Fibroblast of mammary gland (primary cell): ENCODE results near the gene MGAT5B.

ENCODE experiments used
- DNase-seq: peaks from one replicate; pipeline ENCODE4 v3.0.0-alpha.2; 2010; ENCODE audit warnings: low read depth
- H3K4me3 ChIP-seq: 2 replicates; pipeline ENCODE4 v1.5.1; 2011; ENCODE audit warnings: low read depth, mild to moderate bottlenecking, low read length, moderate library complexity; ENCODE audit not compliant: control insufficient read depth
- TF ChIP-seq, protein P1 (sequence below): conservative IDR thresholded peaks from 2 replicates; pipeline ENCODE4 v1.5.1; 2011; ENCODE audit warnings: low read depth, low read length, inconsistent platforms; ENCODE audit not compliant: control insufficient read depth, insufficient read depth

The MGAT5B gene

DNA sequence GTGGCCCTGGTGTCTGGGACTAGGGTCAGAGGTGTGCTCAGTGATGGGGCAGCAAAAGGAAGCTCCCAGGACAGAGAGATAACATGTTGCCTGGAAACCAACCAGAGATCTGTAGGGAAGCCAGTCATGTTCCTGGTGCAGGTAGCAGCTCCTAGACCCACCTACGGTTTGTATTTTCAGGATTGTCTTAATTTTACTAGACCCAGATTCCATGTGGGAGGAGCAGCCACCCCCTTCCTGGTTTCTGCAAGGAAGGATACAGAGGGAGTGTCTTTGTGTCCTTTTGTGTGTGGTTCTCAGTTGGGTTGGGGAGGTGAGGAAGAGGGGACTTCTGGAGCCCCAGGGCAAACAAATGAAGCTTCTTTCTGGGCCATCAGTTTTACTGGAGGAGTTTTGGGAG lies 53.9 kb downstream of the MGAT5B start:
- TF ChIP-seq, protein P1, sequence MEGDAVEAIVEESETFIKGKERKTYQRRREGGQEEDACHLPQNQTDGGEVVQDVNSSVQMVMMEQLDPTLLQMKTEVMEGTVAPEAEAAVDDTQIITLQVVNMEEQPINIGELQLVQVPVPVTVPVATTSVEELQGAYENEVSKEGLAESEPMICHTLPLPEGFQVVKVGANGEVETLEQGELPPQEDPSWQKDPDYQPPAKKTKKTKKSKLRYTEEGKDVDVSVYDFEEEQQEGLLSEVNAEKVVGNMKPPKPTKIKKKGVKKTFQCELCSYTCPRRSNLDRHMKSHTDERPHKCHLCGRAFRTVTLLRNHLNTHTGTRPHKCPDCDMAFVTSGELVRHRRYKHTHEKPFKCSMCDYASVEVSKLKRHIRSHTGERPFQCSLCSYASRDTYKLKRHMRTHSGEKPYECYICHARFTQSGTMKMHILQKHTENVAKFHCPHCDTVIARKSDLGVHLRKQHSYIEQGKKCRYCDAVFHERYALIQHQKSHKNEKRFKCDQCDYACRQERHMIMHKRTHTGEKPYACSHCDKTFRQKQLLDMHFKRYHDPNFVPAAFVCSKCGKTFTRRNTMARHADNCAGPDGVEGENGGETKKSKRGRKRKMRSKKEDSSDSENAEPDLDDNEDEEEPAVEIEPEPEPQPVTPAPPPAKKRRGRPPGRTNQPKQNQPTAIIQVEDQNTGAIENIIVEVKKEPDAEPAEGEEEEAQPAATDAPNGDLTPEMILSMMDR = no peak
- DNase-seq = no peak
- no peak overlapping the region for H3K4me3 ChIP-seq

GRCh38 chr17:76922967-76923366 lies 54.8 kb downstream of the MGAT5B start:
- TF ChIP-seq, protein P1 = no peak
- H3K4me3 ChIP-seq = no peak overlapping the region
- DNase-seq = no peak

DNA sequence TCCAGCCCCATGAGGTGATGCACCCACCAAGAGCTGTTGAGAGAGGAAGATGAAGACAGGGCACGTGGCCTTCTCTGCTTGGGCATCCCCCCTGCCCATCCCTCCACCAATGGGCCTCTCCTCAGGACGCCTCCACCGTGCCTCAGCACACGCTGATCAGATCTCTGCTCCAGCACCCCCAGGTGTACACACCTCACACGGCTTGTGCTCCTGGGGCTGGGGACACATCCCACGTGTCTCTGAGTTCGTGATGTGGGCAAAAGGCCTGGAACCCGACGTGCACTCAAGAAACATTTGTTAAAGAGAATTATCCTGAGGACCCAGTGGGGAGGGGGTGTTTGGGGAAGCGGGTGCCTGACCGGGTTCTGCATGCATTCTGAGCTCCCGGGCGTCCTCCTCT lies 55.3 kb downstream of the MGAT5B start:
- no peak overlapping the region for H3K4me3 ChIP-seq
- no peak for DNase-seq
- TF ChIP-seq, protein P1 = no peak

DNA sequence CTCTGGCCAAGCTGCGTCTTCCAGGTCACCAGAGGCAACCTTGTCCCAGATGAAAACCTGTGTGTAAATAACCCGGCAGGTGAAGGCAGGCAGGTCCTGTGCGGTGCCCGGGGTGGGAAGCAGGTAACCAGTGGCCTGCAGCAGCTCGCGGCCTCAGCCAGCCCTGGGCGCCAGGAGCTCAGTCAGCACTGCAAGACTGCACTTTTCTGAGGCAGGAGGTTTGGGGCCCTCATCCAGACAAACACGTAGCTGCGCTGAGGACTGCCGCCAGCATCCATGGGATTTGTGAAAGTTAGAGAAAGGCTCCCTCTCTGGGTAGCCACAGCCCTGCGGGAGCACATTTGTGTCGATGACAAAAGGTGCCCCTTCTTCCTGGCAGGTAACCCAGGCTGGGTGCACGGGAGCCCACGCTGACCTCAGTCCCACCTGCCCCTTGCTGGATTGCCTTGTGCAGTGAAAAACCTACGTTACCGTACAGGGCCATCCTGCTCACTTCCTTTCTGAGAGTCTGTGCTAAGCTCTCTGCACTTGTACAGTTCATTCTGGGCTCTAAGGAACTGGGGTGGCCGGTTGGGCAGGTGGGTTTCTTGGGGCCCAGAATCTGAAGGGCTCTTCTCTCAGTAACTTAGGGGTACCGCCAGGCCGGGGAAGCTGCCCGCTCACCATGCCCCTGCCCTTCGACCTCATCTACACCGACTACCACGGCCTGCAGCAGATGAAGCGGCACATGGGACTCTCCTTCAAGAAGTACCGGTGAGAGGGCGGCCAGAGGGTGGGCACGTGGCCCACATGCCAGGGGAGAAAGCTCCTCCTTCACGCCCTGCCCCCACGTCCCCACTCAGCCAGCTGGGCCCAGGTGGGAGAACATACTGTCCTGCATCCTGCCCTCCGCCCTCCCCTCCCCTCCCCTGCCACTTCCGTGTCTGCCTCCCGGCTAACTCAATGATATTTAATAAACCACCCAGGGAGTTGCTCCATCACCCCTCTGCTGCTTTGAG lies 56.4 kb downstream of the MGAT5B start:
- H3K4me3 ChIP-seq = no peak overlapping the region
- TF ChIP-seq, protein P1 = no peak
- DNase-seq = no peak

DNA sequence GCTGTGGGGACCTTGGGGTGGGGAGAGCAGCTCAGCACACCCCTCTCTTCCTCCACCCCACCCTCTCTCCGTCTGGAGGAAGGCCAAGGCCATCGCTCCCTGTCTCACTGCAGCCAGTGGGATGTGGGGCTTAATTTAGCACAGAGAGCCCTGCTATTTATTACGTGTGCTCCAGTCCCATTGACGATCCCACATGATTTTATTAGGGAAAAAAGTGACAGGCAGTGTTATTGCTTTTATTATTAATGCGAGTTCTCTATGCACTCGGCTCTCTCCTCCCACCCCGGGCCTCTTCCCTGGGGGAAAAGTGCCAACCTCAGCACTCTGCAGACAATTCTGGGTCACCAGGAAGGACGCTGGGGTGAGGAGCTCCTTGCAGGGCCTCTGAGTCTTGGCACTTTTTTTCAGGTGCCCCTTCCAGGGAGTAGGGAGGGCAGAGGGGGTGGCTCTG lies 57.3 kb downstream of the MGAT5B start:
- H3K4me3 ChIP-seq = no peak overlapping the region
- TF ChIP-seq, protein P1 = no peak
- no peak for DNase-seq

DNA sequence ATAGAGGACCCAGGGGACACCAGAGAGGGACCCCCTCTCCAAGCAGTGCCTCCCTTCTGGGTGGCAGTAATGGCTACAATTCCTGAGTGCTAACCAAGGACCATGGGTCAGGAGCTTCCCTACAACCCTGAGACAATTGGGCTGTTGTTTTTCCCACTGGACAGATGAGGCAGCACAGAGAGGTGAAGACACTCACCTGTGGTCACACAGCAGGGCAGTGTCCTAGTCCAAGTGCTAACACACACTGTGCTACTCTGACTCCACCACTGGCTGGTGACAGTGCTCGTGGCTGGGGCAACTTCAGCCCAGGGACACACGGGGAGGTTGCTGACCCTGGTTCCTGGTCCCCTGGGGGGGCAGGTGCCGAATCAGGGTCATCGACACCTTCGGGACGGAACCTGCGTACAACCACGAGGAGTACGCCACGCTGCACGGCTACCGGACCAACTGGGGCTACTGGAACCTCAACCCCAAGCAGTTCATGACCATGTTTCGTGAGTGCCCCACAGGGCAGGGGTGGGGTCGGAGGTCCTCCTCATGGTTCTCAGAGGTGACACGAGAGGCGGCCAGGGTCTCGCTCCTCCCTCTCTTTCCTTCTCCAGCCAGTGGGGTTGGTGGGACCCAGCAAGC lies 58.1 kb downstream of the MGAT5B start:
- no peak overlapping the region for H3K4me3 ChIP-seq
- TF ChIP-seq, protein P1 = no peak
- no peak for DNase-seq
